CD4-positive, alpha-beta T cell (primary cell): ENCODE results near the gene FNDC3B. TPM values are rescaled to one million over a fixed set of nuclear protein-coding genes. Genes with fewer than 3 reads are reported as not detected.

ENCODE experiments used
- ATAC-seq: fragments of 200-7000 bp; cut with Tn5 transposase; one replicate; pipeline ENCODE4 v1.10.0; 2022; ENCODE audit warnings: mild to moderate bottlenecking; ENCODE audit not compliant: poor library complexity
- CTCF ChIA-PET: fragments of 350-600 bp; sonication (Branson Sonifier 250); formaldehyde crosslinking; loops from one replicate; lab custom pipeline; 2021; ENCODE audit warnings: antibody characterized with exemption, inconsistent platforms; lab: Charles Lee
- POLR2A ChIA-PET: fragments of 350-600 bp; sonication (Branson Sonifier 250); formaldehyde crosslinking; loops from one replicate; lab custom pipeline; 2021; ENCODE audit warnings: antibody characterized with exemption, inconsistent platforms; lab: Charles Lee
- DNase-seq, 14 experiments: peaks; one replicate each; pipeline ENCODE4 v3.0.0-alpha.2; 2013 to 2020; ENCODE audit warnings: mixed read lengths in 2 of 14
- H3K27ac ChIP-seq, 2 donors: one replicate each; pipeline versions ENCODE4 v1.5.1 to v1.7.0; 2013; ENCODE audit warnings: low read length in 2 of 2, low read depth in 1 of 2, mild to moderate bottlenecking in 1 of 2
- H3K27me3 ChIP-seq, 2 experiments: 1 replicate in 1 of 2; 2 replicates in 1 of 2; pipeline versions ENCODE4 v1.6.1 to v1.7.0; 2013; ENCODE audit warnings: low read length in 2 of 2, control low read depth in 1 of 2, mild to moderate bottlenecking in 1 of 2, moderate library complexity in 1 of 2; ENCODE audit not compliant: insufficient read depth in 2 of 2, control insufficient read depth in 1 of 2
- H3K36me3 ChIP-seq: one replicate; pipeline ENCODE4 v1.6.1; 2013; ENCODE audit warnings: low read length, control low read depth; ENCODE audit not compliant: insufficient read depth
- H3K4me1 ChIP-seq: one replicate; pipeline ENCODE4 v1.6.1; 2013; ENCODE audit warnings: low read length, control low read depth; ENCODE audit not compliant: insufficient read depth
- H3K4me3 ChIP-seq: one replicate; pipeline ENCODE4 v1.5.1; 2013; ENCODE audit warnings: mild to moderate bottlenecking, low read length, moderate library complexity
- H3K9me3 ChIP-seq, 2 experiments: 1 replicate in 1 of 2; 2 replicates in 1 of 2; pipeline versions ENCODE4 v1.6.1 to v1.7.0; 2013; ENCODE audit warnings: low read length in 2 of 2, mild to moderate bottlenecking in 2 of 2, control low read depth in 1 of 2, moderate library complexity in 1 of 2; ENCODE audit not compliant: control insufficient read depth in 1 of 2, insufficient read depth in 1 of 2
- H3K27ac Mint-ChIP-seq: one replicate; pipeline ENCODE4 v1.8.0; 2020; ENCODE audit warnings: mixed read lengths
- H3K27me3 Mint-ChIP-seq: one replicate; pipeline ENCODE4 v1.8.0; 2021; ENCODE audit warnings: mixed read lengths
- H3K36me3 Mint-ChIP-seq: one replicate; pipeline ENCODE4 v1.8.0; 2021; ENCODE audit warnings: low read depth, mixed read lengths
- H3K4me1 Mint-ChIP-seq: one replicate; pipeline ENCODE4 v1.8.0; 2021; ENCODE audit warnings: low read depth, mixed read lengths
- H3K4me3 Mint-ChIP-seq: one replicate; pipeline ENCODE4 v1.8.0; 2020; ENCODE audit warnings: mild to moderate bottlenecking, mixed read lengths
- H3K9me3 Mint-ChIP-seq: one replicate; pipeline ENCODE4 v1.8.0; 2020; ENCODE audit warnings: mixed read lengths
- CTCF ChIP-seq: fragments of 200-600 bp; IDR thresholded peaks from one replicate; pipeline ENCODE4 v1.8.0; 2022; ENCODE audit warnings: antibody characterized with exemption, mild to moderate bottlenecking
- intact Hi-C, 2 experiments: fragments of 100-400 bp; cut with DNase I in 1 of 2; cut with micrococcal nuclease in 1 of 2; formaldehyde crosslinking; loops; one replicate each; pipeline versions ENCODE4 v1.15.1 to v1.9.0; 2023 to 2025; cut with DNase I, micrococcal nuclease
- total RNA-seq, 174 experiments: library from RNA in 2 of 174; stranded (reverse) in 2 of 174; gene quantifications; one replicate each; pipeline ENCODE4 v1.2.3 and lab custom pipeline; 2021 to 2026

The FNDC3B gene
- total RNA-seq, 2 experiments from 2014 or later: 26.1 to 28.7 TPM

GRCh38 chr3:172257648-172258400, 218.4 kb downstream of the FNDC3B start:
- Histone ChIP-seq H3K9me3 (no peaks in the 10 kb centered on the region), H3K4me3 (no peak overlapping the region), H3K27ac (no peak overlapping the region), H3K36me3 (peaks cover 9% of the 10 kb centered on the region), H3K4me1 (no peaks in the 10 kb centered on the region), H3K27me3 (no peaks in the 10 kb centered on the region)
- H3K27ac Mint-ChIP-seq: no peak overlapping the region
- H3K9me3 Mint-ChIP-seq: no peaks in the 10 kb centered on the region
- no peaks in the 10 kb centered on the region for H3K4me1 Mint-ChIP-seq
- no peaks in the 10 kb centered on the region for H3K27me3 Mint-ChIP-seq
- TF ChIP-seq CTCF: no peak
- H3K4me3 Mint-ChIP-seq: no peak overlapping the region
- CTCF ChIA-PET: no interaction called here
- POLR2A ChIA-PET: no interaction called here
- ATAC-seq (no peak), DNase-seq (no peak)
- intact Hi-C loops: no loop called here
- H3K36me3 Mint-ChIP-seq: peaks cover 68% of the 10 kb centered on the region

- H3K4me1 ChIP-seq: no peaks in the 10 kb centered on the region
- Mint-ChIP-seq H3K9me3 (no peaks in the 10 kb centered on the region), H3K27me3 (no peaks in the 10 kb centered on the region), H3K4me3 (no peak overlapping the region), H3K27ac (no peak overlapping the region), H3K4me1 (no peaks in the 10 kb centered on the region), H3K36me3 (peaks cover 60% of the 10 kb centered on the region)
- POLR2A ChIA-PET: no interaction called here
- no peaks in the 10 kb centered on the region for H3K27me3 ChIP-seq
- CTCF ChIA-PET: no interaction called here
- no peak overlapping the region for H3K27ac ChIP-seq
- H3K36me3 ChIP-seq: peaks cover 9% of the 10 kb centered on the region
- H3K9me3 ChIP-seq: no peaks in the 10 kb centered on the region
- no peak for TF ChIP-seq CTCF
- no peak for ATAC-seq
- intact Hi-C loops: no loop called here
- DNase-seq: no peak
- no peak overlapping the region for H3K4me3 ChIP-seq
Observed at GRCh38 chr3:172258624-172259023, 219.2 kb downstream of the FNDC3B start.

- Histone ChIP-seq H3K27me3 (no peaks in the 10 kb centered on the region), H3K36me3 (peaks cover 9% of the 10 kb centered on the region), H3K9me3 (no peaks in the 10 kb centered on the region), H3K4me1 (no peaks in the 10 kb centered on the region), H3K4me3 (no peak overlapping the region), H3K27ac (no peak overlapping the region)
- CTCF ChIA-PET: interaction anchor here (1.4 kb wide), 1 partner anchor 16 kb away, joined by 3 read pairs; no protein-coding TSS in a partner anchor
- Mint-ChIP-seq H3K27ac (no peak overlapping the region), H3K36me3 (peaks cover 56% of the 10 kb centered on the region), H3K4me3 (no peak overlapping the region), H3K27me3 (no peaks in the 10 kb centered on the region), H3K4me1 (no peaks in the 10 kb centered on the region), H3K9me3 (no peaks in the 10 kb centered on the region)
- DNase-seq (no peak), ATAC-seq (no peak)
- POLR2A ChIA-PET: no interaction called here
- intact Hi-C loops: no loop called here
- no peak for TF ChIP-seq CTCF
Observed at GRCh38 chr3:172259111-172259541, 219.7 kb downstream of the FNDC3B start.
